GM10847 (cell line): Measurements from ENCODE around the gene RASSF5.
A peak's percentile ranks its signal among the peaks of the same experiment; 100 is the strongest.

Experiments used
- POLR2A ChIP-seq: IDR thresholded peaks from 2 replicates; pipeline ENCODE4 v1.6.1; 2011; ENCODE audit not compliant: insufficient read length; ENCODE audit errors: extremely low read depth

Gene RASSF5

GRCh38 chr1:206507284-206508129, at the start of gene RASSF5:
RASSF5 (plus strand) TSS chr1:206507531; CDS start chr1:206507603, 72 bp downstream.
- peak; percentile 35 for TF ChIP-seq POLR2A

- no peak for TF ChIP-seq POLR2A
Observed at GRCh38 chr1:206459703-206460102, 47.6 kb upstream of the RASSF5 start.

- TF ChIP-seq POLR2A: no peak
Observed at GRCh38 chr1:206460836-206461426, 46.4 kb upstream of the RASSF5 start.

- no peak for TF ChIP-seq POLR2A
Observed at GRCh38 chr1:206461602-206462455, 45.5 kb upstream of the RASSF5 start.

- no peak for TF ChIP-seq POLR2A
Observed at GRCh38 chr1:206463137-206463536, 44.2 kb upstream of the RASSF5 start.

GRCh38 chr1:206463911-206464310, 43.4 kb upstream of the RASSF5 start:
- TF ChIP-seq POLR2A: no peak

GRCh38 chr1:206464456-206464964, 42.8 kb upstream of the RASSF5 start:
- TF ChIP-seq POLR2A: no peak

- TF ChIP-seq POLR2A: no peak
Observed at GRCh38 chr1:206465951-206466350, 41.4 kb upstream of the RASSF5 start.

GRCh38 chr1:206466840-206467649, 40.3 kb upstream of the RASSF5 start:
- no peak for TF ChIP-seq POLR2A

GRCh38 chr1:206467915-206468314, 39.4 kb upstream of the RASSF5 start:
- no peak for TF ChIP-seq POLR2A

GRCh38 chr1:206468571-206468970, 38.8 kb upstream of the RASSF5 start:
- no peak for TF ChIP-seq POLR2A

GRCh38 chr1:206469411-206469932, 37.9 kb upstream of the RASSF5 start:
- TF ChIP-seq POLR2A: no peak

- TF ChIP-seq POLR2A: peak; percentile 50
Observed at GRCh38 chr1:206469933-206470691, 37.2 kb upstream of the RASSF5 start, which contains the start of gene IKBKE. IKBKE (plus strand) TSS chr1:206470476; CDS start chr1:206473228, 2,752 bp downstream.
